Measurements from ENCODE around the gene HIVEP1.
A peak's percentile ranks its signal among the peaks of the same experiment; 100 is the strongest.

The HIVEP1 gene

GRCh38 chr6:12064538-12065071 lies 52.5 kb downstream of the HIVEP1 start:
- Histone ChIP-seq H3K9ac (ENCODE audit: low read depth, low read length, poor library complexity) (no peak overlapping the region), H3K27ac (replicated peaks; ENCODE audit: low read length) (no peak overlapping the region), H3K4ac (ENCODE audit: low read length) (no peak overlapping the region), H2BK120ac (ENCODE audit: low read depth, low read length) (no peak overlapping the region), H2AK5ac (ENCODE audit: low read depth, low read length) (no peak overlapping the region), H3K4me3 (ENCODE audit: low read length in 2 of 2) (no peak overlapping the region), H3K23ac (ENCODE audit: low read depth, low read length, poor library complexity) (no peak overlapping the region), H3K14ac (ENCODE audit: low read length) (no peak overlapping the region), H4K91ac (ENCODE audit: low read depth, low read length, poor library complexity) (no peak overlapping the region), H3K27me3 (ENCODE audit: control insufficient read depth in 3 of 3, insufficient read depth in 3 of 3, low read depth in 1 of 3, low read length in 3 of 3) (no peaks in the 10 kb centered on the region), H4K8ac (ENCODE audit: low read depth, low read length) (no peak overlapping the region), H2BK5ac (ENCODE audit: low read length) (no peak overlapping the region), H2AFZ (ENCODE audit: low read length) (no peak overlapping the region), H3K79me1 (ENCODE audit: low read depth, low read length) (peaks cover 9% of the 10 kb centered on the region), H3K9me3 (replicated peaks in 1 of 2; ENCODE audit: control insufficient read depth in 2 of 2, insufficient read depth in 1 of 2, low read depth in 1 of 2, low read length in 2 of 2) (no peaks in the 10 kb centered on the region), H3K18ac (ENCODE audit: low read length) (no peak overlapping the region), H2BK12ac (ENCODE audit: low read length) (no peak overlapping the region), H3K4me1 (ENCODE audit: control insufficient read depth in 2 of 2, insufficient read depth in 1 of 2, low read depth in 1 of 2, low read length in 2 of 2) (peaks cover 8 to 12% of the 10 kb centered on the region in 2 donors), H3K36me3 (replicated peaks in 1 of 2; ENCODE audit: control insufficient read depth in 2 of 2, insufficient read depth in 2 of 2, low read length in 2 of 2) (no peaks in the 10 kb centered on the region), H3K4me2 (ENCODE audit: insufficient read depth, low read length, poor library complexity, severe bottlenecking) (no peak overlapping the region), H2BK15ac (ENCODE audit: low read length) (no peak overlapping the region)
- no CpG with 5 or more reads among the region's 3 CpGs for WGBS, 2 donors (ENCODE audit: extremely low coverage in 2 of 2, insufficient read length in 2 of 2, insufficient replicate concordance in 1 of 2)
- DNase-seq (ENCODE audit: low spot score): no peak

GRCh38 chr6:12065321-12066140 lies 53.4 kb downstream of the HIVEP1 start:
- Histone ChIP-seq H4K91ac (ENCODE audit: low read depth, low read length, poor library complexity) (no peak overlapping the region), H2BK12ac (ENCODE audit: low read length) (no peak overlapping the region), H3K27ac (replicated peaks; ENCODE audit: low read length) (no peak overlapping the region), H3K18ac (ENCODE audit: low read length) (no peak overlapping the region), H3K79me1 (ENCODE audit: low read depth, low read length) (peaks cover 9% of the 10 kb centered on the region), H3K4me3 (ENCODE audit: low read length in 2 of 2) (no peak overlapping the region), H3K14ac (ENCODE audit: low read length) (peak overlapping the region; percentile 11), H3K23ac (ENCODE audit: low read depth, low read length, poor library complexity) (peak overlapping the region; percentile 18), H2BK120ac (ENCODE audit: low read depth, low read length) (no peak overlapping the region), H3K4me1 (ENCODE audit: control insufficient read depth in 2 of 2, insufficient read depth in 1 of 2, low read depth in 1 of 2, low read length in 2 of 2) (peaks cover 7 to 8% of the 10 kb centered on the region in 2 donors), H3K27me3 (ENCODE audit: control insufficient read depth in 3 of 3, insufficient read depth in 3 of 3, low read depth in 1 of 3, low read length in 3 of 3) (no peaks in the 10 kb centered on the region), H2BK15ac (ENCODE audit: low read length) (no peak overlapping the region), H2BK5ac (ENCODE audit: low read length) (no peak overlapping the region), H2AK5ac (ENCODE audit: low read depth, low read length) (no peak overlapping the region), H3K9ac (ENCODE audit: low read depth, low read length, poor library complexity) (peak overlapping the region; percentile 34), H2AFZ (ENCODE audit: low read length) (no peak overlapping the region), H3K4ac (ENCODE audit: low read length) (peak overlapping the region; percentile 17), H3K9me3 (replicated peaks in 1 of 2; ENCODE audit: control insufficient read depth in 2 of 2, insufficient read depth in 1 of 2, low read depth in 1 of 2, low read length in 2 of 2) (no peaks in the 10 kb centered on the region), H4K8ac (ENCODE audit: low read depth, low read length) (no peak overlapping the region), H3K4me2 (ENCODE audit: insufficient read depth, low read length, poor library complexity, severe bottlenecking) (no peak overlapping the region), H3K36me3 (replicated peaks in 1 of 2; ENCODE audit: control insufficient read depth in 2 of 2, insufficient read depth in 2 of 2, low read length in 2 of 2) (no peaks in the 10 kb centered on the region)
- WGBS, 2 donors (ENCODE audit: extremely low coverage in 2 of 2, insufficient read length in 2 of 2, insufficient replicate concordance in 1 of 2): no CpG with 5 or more reads among the region's 8 CpGs
- no peak for DNase-seq (ENCODE audit: low spot score)

GRCh38 chr6:12066297-12066696 lies 54.2 kb downstream of the HIVEP1 start:
- Histone ChIP-seq H3K14ac (ENCODE audit: low read length) (no peak overlapping the region), H3K4me3 (ENCODE audit: low read length in 2 of 2) (no peak overlapping the region), H3K18ac (ENCODE audit: low read length) (no peak overlapping the region), H3K23ac (ENCODE audit: low read depth, low read length, poor library complexity) (no peak overlapping the region), H3K9ac (ENCODE audit: low read depth, low read length, poor library complexity) (no peak overlapping the region), H3K4ac (ENCODE audit: low read length) (no peak overlapping the region), H2BK5ac (ENCODE audit: low read length) (no peak overlapping the region), H2BK15ac (ENCODE audit: low read length) (no peak overlapping the region), H2AFZ (ENCODE audit: low read length) (no peak overlapping the region), H3K9me3 (replicated peaks in 1 of 2; ENCODE audit: control insufficient read depth in 2 of 2, insufficient read depth in 1 of 2, low read depth in 1 of 2, low read length in 2 of 2) (no peaks in the 10 kb centered on the region), H3K36me3 (replicated peaks in 1 of 2; ENCODE audit: control insufficient read depth in 2 of 2, insufficient read depth in 2 of 2, low read length in 2 of 2) (no peaks in the 10 kb centered on the region), H3K4me1 (ENCODE audit: control insufficient read depth in 2 of 2, insufficient read depth in 1 of 2, low read depth in 1 of 2, low read length in 2 of 2) (peaks cover under 1 to 3% of the 10 kb centered on the region in 2 donors), H4K8ac (ENCODE audit: low read depth, low read length) (no peak overlapping the region), H2AK5ac (ENCODE audit: low read depth, low read length) (no peak overlapping the region), H3K79me1 (ENCODE audit: low read depth, low read length) (peaks cover 10% of the 10 kb centered on the region), H2BK120ac (ENCODE audit: low read depth, low read length) (no peak overlapping the region), H4K91ac (ENCODE audit: low read depth, low read length, poor library complexity) (no peak overlapping the region), H3K27ac (replicated peaks; ENCODE audit: low read length) (no peak overlapping the region), H3K4me2 (ENCODE audit: insufficient read depth, low read length, poor library complexity, severe bottlenecking) (no peak overlapping the region), H2BK12ac (ENCODE audit: low read length) (no peak overlapping the region), H3K27me3 (ENCODE audit: control insufficient read depth in 3 of 3, insufficient read depth in 3 of 3, low read depth in 1 of 3, low read length in 3 of 3) (no peaks in the 10 kb centered on the region)
- no peak for DNase-seq (ENCODE audit: low spot score)

- no peak overlapping the region for H3K9ac ChIP-seq (ENCODE audit: low read depth, low read length, poor library complexity)
- H3K4me3 ChIP-seq (ENCODE audit: low read length in 2 of 2): no peak overlapping the region
- H3K27me3 ChIP-seq (ENCODE audit: control insufficient read depth in 3 of 3, insufficient read depth in 3 of 3, low read depth in 1 of 3, low read length in 3 of 3): no peaks in the 10 kb centered on the region
- H3K23ac ChIP-seq (ENCODE audit: low read depth, low read length, poor library complexity): no peak overlapping the region
- WGBS, 2 donors (ENCODE audit: extremely low coverage in 2 of 2, insufficient read length in 2 of 2, insufficient replicate concordance in 1 of 2): no CpG with 5 or more reads among the region's 6 CpGs
- no peak overlapping the region for H2BK120ac ChIP-seq (ENCODE audit: low read depth, low read length)
- no peak for DNase-seq (ENCODE audit: low spot score)
- H3K27ac ChIP-seq (replicated peaks; ENCODE audit: low read length): no peak overlapping the region
- peaks cover 0 to 3% of the 10 kb centered on the region in 2 donors for H3K4me1 ChIP-seq (ENCODE audit: control insufficient read depth in 2 of 2, insufficient read depth in 1 of 2, low read depth in 1 of 2, low read length in 2 of 2)
- H2BK12ac ChIP-seq (ENCODE audit: low read length): no peak overlapping the region
- H2BK5ac ChIP-seq (ENCODE audit: low read length): no peak overlapping the region
- H3K79me1 ChIP-seq (ENCODE audit: low read depth, low read length): peaks cover 9% of the 10 kb centered on the region
- no peak overlapping the region for H4K8ac ChIP-seq (ENCODE audit: low read depth, low read length)
- no peak overlapping the region for H3K14ac ChIP-seq (ENCODE audit: low read length)
- no peak overlapping the region for H4K91ac ChIP-seq (ENCODE audit: low read depth, low read length, poor library complexity)
- H3K18ac ChIP-seq (ENCODE audit: low read length): no peak overlapping the region
- no peaks in the 10 kb centered on the region for H3K9me3 ChIP-seq (replicated peaks in 1 of 2; ENCODE audit: control insufficient read depth in 2 of 2, insufficient read depth in 1 of 2, low read depth in 1 of 2, low read length in 2 of 2)
- H2AK5ac ChIP-seq (ENCODE audit: low read depth, low read length): no peak overlapping the region
- H2BK15ac ChIP-seq (ENCODE audit: low read length): no peak overlapping the region
- H2AFZ ChIP-seq (ENCODE audit: low read length): no peak overlapping the region
- no peak overlapping the region for H3K4me2 ChIP-seq (ENCODE audit: insufficient read depth, low read length, poor library complexity, severe bottlenecking)
- H3K36me3 ChIP-seq (replicated peaks in 1 of 2; ENCODE audit: control insufficient read depth in 2 of 2, insufficient read depth in 2 of 2, low read length in 2 of 2): no peaks in the 10 kb centered on the region
- H3K4ac ChIP-seq (ENCODE audit: low read length): no peak overlapping the region
These were observed 56.9 kb downstream of the HIVEP1 start for GRCh38 chr6:12068899-12069557.

Data from neuronal stem cell (in vitro differentiated cells).